T1000 (cell line): Measurements from ENCODE around the gene IFIT5.
"Not testable (repeated sequence)": the region's sequence is repeated elsewhere in the genome, so short reads cannot be mapped to it uniquely, and the experiment has no call there.

Experiments
- DNase-seq: peaks from one replicate; lab custom pipeline; 2025; ENCODE audit warnings: mixed read lengths; lab: John Stamatoyannopoulos, UW

The IFIT5 gene, protein sequence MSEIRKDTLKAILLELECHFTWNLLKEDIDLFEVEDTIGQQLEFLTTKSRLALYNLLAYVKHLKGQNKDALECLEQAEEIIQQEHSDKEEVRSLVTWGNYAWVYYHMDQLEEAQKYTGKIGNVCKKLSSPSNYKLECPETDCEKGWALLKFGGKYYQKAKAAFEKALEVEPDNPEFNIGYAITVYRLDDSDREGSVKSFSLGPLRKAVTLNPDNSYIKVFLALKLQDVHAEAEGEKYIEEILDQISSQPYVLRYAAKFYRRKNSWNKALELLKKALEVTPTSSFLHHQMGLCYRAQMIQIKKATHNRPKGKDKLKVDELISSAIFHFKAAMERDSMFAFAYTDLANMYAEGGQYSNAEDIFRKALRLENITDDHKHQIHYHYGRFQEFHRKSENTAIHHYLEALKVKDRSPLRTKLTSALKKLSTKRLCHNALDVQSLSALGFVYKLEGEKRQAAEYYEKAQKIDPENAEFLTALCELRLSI

DNA sequence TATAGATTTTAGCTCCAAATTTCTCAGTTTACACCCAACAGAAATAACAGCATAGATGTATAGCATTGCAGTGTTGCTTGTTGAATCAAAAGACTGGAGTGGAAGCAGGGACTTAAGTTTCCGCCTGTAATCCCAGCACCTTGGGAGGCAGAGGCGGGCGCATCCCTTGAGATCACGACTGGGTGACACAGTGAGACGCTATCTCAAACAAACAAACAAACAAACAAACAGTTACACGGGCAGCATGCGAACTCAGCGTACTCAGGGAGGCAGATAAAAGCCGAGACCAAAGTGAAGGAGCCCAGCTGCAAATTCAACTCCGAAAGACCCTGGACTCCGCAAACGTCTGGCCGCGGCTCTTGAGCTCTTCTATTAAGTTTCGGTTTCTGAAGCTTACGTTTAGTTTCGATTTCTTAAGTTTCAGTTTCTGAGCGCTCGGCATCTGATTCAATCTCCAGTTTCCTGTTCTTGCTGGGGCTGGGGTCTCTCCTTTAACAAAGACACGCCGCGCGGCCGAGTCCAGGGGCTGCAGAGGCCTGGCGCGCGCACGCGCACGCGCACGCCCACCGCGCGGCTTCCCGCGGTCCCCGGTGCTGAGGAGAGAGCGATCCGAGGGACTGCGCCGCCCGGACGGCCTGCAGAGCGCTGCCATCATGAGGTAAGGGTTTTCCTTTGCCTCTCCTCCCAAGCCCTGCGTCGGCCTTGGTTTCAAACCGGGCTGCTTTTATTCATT is at the start of gene IFIT5:
IFIT5 (plus strand) TSS at position 423 of the 733 bp plus-strand sequence; CDS start at position 654, 231 bp downstream.
- DNase-seq: peak; percentile 58

DNA sequence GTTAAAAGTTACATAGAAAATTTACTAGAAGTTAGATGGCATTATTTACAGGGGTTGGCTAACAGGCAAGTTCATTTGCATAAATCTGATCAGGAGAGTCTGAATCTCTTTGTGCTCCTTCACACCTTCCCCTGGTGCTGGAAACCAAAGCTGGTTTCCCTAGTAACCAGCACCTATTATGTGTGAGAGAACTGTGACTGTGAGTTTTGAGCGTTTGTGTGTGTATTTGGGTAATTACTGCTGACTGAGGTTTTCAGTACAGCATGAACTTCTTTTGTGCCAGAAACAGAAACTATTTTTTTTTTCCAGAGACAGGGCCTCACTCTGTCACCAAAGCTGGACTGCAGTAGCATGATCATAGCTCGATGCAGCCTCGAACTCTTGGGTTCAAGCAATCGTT is 46.8 kb upstream of the IFIT5 start:
- DNase-seq: no peak

DNA sequence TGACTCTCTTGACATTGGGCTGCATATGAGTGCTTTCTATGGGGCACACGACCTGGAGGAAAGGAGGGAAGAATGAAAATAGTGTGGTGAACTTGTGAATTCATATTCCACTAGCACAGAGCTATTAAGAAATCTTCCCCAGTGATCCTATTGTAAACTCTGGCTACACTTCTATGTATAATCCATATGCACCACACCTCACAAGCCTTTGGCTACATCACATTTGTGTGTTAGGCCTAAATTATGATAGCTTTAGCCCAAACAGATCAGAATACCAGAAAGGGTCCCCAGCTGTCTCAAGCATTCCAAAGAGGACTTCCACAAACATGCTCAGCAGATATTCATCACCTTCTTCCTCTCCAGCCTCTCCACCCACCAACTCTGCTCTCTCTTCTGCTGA is 46.2 kb upstream of the IFIT5 start:
- no peak for DNase-seq

DNA sequence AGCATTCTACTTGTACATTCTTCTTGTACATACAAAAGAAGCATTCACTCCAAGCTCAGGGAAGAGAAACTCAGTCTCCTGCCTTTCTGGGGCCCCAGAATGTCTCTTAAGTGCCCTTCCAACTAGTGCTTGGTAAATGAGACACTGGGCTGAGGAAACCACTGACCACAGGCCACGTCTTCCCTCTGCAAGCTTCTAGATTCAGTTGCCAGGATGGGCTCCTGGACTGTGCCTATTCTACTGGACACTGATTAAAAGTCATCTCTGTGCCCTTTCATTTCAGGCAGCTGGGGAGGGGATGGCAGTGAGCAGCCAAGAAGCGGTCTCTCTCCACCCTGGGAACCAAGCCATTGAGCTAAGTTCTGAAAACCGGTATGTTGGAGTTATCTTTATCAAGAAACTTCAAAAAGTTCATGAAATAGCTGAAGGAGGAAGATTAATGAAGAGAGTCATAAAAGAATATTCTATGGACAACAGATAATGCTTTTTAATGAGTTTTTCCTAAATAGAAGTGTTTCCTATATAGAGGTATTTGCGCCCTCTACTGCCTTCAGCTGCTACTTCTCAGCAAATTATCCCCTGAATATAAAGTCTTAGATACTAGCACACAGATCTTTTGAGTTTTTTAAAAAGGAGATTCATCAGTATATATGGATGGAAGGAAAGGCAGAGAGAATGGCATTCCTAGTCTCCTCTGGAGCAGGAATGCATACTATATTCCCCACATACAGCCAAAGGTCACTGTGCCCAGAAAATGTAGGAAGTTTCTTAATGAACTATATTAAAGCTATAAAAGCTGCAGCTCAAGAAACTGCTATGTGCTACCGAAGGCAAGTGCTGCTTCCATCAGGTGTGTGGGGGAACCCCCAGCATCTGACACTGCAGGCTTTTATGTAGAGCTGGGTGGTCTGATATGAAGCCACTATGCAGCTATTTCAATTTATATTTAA is 44.9 kb upstream of the IFIT5 start:
- no peak for DNase-seq

DNA sequence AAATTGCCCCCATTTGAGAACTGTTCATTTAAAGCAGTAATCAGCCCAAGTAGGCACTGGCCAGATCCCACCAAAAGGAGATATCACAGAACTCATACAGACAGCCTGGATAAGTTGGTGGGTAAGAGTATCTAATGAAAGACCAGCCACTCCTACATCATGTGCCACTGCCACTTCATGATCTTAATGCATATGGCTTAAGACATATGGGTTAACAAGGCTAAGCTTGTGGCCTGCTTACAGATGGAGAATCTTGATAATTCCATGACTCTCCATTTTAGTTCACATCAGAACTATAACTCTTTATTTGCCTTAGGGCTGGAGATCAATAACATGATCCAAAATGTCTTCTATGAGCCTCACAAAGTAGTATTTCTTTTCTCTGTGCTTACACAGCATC is 43.3 kb upstream of the IFIT5 start:
- no peak for DNase-seq

DNA sequence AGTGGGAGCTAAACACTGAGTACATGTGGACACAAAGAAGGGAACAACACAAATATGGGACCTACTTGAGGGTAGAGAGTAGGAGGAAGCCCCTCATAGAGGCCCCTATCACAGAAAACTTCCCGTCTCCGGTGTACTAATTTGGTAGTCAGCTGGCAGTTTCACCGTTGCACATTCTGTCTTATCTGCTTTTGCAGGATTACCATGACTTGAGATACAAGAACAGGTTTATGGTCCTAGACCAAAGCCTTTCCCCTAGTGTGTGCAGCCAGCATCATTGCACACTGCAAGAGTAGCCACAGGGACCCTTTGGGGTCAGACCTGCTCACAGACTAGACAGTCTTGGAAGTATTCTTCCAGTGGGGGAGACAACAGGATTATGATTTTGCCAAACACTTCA is 42.4 kb upstream of the IFIT5 start:
- no peak for DNase-seq

DNA sequence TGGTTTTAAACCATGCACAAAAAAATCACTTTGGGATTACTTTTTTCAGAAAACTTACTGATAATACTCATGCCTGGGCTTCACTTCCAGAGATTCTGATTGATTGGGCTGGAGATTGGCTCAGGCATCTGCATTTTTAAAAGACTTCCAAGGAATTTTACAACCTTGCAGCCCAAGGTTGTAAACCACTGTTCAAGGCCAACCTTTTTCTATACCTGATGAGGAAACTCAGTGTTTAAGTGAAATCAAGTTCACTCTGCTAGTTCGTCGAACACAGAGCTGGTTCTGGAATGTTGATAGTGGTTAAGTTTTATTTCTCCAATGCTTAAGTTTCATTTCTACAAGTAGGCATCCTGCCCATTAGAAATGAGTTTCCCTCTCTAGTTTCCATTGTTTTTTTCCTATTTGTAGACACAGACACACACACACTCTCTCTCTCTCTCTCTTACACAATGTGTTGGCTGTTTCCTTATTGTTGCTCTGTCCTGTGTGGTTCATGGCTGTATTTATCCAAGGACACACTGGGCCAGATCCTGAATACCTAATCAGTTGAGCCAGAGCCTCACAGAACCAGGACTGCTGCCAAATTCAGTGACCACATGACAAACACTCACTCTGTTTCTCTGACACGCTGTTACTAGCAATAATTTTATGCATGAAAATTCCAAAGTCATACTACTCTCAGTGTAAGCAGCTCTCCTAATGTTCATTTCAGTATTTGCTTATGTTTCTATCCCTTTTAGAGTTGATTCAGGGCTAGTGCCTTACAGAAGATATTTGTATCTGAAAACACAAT is 40.3 kb upstream of the IFIT5 start:
- peak; percentile 28 for DNase-seq

DNA sequence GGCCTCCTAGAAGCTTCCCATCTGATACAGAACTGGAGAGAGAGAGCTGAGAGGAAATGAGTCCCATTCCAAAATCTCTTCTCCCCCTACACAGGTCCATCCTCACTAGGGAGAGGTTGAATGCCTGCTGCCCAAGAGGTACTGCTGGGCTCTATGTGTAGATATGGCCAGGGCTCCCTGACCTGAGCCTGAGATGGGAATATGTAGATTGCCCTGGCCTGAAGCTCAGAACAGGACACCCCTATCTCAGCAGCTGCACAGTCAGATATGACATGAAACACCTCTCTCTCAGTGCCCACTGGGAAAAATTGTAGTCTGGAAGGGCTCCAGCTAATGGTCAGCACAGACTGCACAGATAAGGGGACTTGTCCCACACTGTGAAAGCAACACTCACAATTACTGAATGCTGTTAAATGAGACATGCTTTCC is 39.6 kb upstream of the IFIT5 start:
- no peak for DNase-seq

DNA sequence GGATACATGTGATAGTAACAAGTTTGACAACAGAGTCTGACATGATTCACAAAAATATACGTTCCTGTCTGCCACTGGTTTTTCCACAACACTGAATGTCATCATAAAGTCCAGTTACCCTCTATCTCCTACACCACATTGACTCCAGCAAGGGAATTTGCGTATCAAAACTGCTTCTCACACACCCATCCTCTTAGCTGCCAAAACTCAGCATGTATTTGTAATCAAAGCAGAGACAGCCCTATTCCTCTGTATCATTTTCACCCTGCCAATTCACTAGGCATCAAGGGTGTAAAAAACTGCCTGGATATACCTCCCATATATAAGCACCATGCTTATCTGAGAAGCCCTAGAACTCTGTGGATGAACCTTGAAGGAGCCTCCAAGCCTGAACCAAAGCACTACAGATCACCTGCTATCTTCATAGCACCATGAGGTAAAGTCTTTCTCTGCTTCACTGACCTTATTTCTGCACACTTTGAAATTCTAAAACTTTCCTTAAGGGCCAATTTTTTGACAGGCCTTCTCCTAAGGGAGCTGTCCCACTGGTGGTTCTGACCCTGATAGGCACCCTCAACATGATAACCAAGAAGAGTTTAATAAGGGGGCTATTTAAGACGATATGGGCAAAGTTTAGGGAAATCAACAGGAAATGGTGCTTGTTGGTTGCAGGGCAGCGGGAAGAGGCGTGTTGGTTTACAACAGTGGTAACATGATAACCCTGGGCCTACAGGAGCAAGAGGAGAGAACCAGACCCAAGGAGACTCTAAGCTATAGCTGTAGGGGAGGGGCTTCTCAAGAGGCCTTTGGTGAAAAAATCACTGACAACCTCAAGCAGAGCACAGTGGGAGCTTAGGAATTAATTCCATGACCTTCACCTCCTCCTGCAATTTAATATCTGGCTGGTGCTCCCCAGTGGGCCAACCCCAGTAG is 36.4 kb upstream of the IFIT5 start, which contains the start of gene IFIT1B:
IFIT1B (plus strand) TSS at position 352 of the 933 bp plus-strand sequence; CDS start at position 432, 80 bp downstream.
- DNase-seq: no peak

DNA sequence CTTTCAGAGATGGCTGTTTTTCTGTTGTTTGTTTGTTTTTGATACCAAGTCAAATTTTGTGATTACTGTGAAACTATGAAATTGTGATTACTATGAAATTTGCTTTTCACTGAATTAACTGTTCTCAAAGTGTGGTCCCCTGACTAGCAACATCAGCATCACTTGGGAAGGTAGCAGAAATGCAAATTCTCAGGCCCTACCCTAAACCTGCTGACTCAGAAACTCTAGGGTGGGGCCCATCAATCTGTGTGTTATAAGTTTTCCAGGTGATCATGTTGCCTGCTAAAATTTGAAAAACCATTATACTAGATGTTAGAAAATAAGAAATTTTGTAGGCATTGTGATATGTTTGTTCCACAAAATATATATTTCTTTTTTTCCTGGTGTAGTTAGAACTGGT is 35.3 kb upstream of the IFIT5 start:
- DNase-seq: no peak

DNA sequence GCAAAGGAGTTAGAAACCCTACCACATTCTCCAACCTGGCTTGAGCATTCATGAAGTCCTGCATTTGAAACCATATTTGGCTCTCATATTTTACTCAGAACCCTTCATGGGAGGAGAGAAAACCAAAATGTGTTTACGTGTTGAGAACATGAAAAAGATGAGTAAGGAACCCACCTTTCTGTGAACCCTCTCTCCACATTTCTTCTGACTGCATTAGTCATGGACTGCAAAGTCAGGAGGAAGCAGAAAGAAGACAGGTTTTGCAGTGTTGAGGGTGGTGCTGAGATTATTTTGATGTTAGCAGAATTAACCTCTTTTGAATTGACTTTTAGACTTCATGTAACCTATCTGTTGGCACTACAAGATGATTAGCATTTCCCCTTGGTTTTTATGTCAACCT is 31.6 kb upstream of the IFIT5 start:
- no peak for DNase-seq

DNA sequence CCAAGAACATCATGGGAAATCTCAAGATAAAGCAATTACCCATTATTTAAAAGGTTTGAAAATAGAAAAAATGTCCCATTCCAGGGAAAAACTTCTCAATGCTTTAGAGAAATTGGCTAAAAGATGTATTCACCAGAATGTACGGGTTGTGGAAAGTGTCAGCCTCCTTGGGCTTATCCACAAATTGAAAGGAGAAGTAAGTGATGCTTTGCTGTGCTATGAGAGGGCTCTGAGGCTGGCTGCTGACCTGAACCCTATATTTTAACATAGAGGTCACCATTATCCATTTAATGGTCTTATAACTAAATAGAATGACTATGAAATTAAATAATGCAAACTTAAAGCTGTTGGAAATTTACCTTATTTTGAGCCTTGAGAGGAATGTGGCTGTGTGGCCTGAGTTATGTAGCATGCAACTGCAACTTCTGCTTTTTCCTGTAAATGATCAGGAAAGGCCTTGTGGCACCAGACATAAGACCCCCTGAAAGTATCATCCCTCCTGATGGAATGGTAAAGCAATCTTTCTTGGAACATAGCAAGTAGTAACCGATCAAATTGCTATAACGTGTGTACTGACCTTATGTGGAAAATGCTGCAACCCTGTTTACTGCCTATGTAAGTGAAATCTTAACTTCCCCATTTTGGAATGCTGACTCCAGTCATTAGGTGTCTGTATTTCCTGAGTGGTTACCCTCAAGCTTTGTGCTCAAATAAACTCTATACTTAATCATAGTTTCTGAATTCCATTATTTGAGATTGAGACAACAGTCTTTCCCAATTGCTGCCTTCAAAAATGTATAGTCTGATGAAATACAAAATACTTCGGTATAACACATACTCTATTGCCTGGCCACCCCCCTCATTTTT is 29.7 kb upstream of the IFIT5 start:
- no peak for DNase-seq

DNA sequence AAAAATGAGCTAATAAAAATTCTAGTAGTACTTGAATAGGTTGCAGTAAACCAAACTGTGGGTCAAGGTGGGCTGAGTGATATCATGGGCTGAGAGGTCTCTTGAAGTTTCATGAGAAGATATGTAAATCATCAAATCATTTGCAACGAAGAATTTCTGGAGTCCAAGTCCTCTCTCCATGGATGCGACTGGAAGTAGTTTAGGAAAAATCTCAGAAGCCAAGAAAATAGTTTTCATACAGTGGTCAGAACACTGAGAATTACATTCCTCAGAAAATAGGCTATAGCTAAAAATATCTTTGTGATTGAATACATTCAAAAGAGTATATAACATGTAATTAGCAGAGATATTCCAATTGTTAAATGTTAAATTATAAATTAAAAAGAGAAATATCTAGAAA is 25.6 kb upstream of the IFIT5 start:
- DNase-seq: no peak

DNA sequence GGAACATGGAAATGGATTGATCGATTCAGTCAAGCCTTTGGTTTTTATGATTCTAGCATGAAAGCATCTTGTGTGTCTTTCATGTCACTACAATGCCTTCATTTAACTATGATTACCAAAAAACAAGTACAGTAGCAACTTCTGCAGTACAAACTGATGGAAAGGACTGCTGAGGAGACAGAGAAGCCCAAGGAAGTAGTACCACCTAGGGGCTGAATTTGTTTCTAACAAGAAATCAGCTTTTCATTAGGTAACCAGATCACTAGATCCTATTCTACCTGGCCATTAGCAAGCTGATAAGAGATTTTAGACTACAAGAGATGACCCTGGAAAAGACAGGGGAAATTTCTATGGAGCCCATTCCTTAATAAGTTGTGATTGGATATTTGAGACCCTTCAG is 25.1 kb upstream of the IFIT5 start:
- no peak for DNase-seq

DNA sequence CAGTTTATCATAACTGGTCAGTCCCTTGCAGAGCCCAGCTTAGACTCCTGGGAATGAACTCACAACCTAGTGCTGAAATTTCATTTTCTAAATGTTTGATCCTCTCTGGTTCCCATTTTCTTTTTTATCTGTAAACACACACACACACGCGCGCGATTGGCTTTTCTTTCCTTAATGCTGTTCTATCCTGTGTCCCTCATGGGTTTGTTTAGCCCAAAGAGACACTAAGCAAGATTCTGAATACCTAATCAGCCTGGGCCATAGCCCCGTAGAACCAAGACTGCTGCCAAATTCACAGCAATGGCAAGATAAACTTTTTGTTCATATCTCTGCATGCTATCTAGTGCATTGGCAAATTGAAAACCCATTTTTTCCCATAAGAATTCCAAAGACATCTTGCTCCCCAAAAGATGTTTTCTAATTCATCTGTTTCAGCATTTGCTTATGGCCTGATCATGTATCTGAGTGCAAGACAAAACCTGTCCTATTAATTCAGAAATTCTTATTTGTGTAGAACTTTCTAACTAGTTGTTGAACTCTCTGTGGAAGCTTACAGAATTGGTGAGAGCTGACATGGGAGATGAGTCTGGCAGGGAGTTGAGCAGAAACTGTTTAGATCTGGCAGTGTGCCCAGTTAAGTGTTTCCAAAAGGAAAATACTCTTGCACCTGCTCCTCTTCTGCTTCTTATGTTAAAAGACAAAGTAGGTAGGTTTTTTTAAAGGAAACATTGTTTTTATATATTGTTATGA is 23.7 kb upstream of the IFIT5 start:
- DNase-seq: no peak

DNA sequence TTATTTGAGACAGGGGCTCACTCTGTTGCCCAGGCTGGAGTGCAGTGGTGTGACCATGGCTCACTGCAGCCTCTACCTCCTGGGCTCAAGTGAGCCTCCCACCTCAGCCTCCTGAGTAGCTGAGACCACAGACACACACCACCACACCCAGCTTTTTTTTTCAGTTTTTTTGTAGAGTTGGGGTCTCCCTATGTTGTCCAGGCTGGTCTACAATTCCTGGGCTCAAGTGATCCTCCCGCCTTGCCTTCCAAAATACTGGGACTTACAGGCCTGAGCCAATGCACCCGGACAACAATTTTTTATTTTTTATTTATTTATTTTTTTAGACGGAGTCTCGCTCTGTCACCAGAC is 23.2 kb upstream of the IFIT5 start:
- not testable (repeated sequence) for DNase-seq

DNA sequence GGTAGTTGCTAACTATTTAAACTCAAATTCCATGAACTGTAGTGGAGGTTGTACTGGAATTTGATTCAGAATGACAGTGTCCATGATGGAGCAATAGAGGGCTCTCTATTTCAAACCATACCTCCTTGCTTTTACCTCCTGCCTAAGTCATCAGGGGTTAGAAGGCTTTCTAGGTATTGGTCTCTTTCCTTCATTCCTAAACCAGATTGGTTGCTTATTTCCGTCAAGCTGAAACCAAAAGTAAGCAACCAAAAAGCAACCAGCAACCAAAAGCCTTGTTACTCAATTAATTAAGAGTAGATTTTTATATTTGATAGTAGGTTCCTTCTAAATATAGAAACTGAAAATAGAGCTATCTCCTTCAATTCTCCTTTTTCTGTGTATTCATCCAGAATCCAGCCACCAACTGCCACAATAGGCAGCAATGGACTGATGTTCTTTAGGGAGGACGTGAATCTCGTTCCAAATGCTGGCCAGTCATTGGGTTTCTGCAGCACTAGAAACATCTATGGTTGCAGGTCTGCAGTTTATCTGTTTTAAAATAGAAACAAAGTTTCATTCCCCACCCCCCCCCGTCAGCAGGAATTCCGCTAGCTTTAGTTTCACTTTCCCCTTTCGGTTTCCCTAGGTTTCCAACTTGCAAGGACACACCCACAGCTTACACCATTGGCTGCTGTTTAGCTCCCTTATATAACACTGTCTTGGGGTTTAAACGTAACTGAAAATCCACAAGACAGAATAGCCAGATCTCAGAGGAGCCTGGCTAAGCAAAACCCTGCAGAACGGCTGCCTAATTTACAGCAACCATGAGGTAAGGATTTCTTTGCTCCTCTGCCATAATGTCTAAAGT is 22.2 kb upstream of the IFIT5 start, which contains the start of gene IFIT1:
IFIT1 (plus strand) TSS at position 717 of the 850 bp plus-strand sequence; CDS start at position 807, 90 bp downstream.
- peak; percentile 46 for DNase-seq
